EL (cell line): ENCODE data around the gene TH.
A peak's percentile ranks its signal among the peaks of the same experiment; 100 is the strongest.

Experiments
- DNase-seq: peaks from one replicate; pipeline ENCODE4 v3.0.0-alpha.2; 2016

The TH gene

DNA sequence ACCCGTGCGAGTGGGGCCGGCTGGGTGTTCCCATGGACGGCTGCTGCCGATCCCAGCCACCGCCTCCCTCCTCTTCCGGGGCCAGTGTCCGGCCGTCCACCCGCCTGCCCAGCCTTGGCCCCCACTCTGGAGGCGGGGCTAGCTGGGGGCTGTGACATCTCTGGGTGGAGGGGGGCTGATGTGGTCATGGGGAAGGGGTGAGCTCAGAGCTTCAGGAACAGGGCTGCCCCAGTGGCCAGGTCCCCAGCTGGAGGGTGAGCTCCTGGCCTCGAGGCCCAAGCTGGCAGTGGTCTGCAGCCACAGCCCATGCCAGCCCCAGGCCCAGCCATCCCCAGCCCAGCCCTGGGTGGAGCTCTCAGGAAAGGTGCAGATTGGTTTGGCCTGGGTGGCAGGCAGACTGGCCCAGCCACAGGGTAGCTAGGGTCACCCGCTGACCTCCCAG, 13.3 kb downstream of the TH start:
- DNase-seq: no peak

DNA sequence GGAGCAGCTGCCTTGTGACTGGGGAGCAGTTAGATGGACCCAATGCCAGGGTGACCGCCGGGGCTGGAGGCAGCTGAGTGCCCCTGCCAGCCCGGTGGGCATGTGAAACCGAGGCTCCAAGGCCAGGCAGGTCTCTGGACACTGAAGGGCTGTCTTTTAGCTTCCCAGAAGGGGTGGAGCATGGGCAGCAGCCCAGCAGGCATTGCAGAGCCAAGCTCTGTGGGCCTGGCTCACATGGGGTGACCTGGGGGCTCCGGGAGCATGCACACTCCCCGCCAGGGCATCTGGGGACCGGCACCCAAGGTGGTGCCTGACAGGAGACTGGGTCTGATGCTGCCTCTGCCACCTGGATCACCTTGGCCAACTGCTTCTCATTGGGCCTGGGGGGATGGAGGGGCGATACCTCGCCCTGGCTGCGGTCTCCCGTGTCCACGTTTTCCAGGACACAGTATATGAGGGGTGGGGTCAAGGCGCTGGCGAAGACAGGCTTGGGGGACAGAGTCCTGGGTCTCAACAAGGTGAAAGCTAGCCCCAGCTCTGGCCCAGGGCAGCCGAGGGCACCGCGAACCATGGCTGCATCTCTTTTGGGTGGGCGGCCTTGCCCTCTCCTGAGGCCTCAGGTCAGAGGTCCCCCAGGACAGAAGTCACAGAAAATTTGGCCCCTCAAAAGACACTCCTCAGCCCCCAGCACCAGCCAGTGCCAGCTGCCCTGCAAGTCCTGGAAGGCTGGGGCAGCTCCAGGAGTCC, 14.1 kb downstream of the TH start:
- DNase-seq: no peak

DNA sequence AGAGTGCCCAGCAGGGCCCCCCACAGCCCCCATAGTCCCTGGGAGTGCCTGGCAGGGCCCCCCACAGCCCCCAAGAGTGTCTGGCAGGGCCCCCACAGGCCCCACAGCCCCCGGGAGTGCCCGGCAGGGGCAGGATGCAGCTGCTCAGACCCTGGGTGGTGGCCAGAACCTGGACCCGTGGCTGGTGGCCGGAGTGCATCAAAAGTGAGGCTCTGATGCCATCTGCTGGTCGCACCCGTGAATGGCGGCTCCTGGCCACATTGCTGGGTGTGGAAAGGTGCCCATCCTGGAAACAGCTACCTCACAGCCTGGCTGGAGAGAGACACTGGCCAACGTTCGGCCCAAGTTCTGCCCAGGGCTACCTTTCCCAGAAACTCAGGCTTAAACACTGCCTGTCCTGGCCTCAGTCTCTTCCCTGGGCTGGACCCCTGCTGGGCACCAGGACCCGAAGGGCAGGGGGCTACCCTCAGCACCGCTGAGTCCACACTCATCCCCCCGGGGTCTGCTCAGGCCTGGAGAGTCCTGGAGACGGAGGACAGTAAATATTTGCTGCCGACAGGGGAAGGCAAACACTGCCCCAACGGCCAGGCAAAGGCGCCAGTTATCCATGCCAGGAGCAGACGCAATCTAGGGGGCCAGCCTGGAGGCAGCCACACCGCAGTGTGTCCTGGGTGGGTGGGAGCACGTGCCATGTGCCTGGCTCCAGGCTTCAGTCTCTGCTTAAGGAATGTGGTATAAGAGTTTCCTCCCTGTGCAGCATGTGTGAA, 15.0 kb downstream of the TH start:
- DNase-seq: peak; percentile 63

DNA sequence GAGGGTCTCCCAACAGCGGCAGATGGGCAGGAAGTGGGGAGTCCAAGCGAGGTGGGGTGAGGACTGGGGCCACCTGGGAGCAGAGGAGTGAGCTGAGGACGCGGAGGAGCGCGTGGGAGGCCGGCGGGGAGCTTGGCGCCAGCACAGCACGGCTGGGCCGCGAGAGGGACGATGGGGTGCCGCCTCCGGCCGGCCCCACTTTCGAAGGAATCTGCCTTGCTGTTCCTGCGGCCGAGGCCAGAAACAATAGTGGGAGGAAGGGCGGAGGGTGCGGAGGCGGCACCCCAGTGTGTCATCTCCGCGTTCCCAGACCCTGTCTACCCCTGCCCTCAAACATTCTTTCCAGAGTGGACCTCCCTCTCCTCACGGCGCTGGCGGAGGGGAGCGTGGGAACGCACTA, 16.1 kb downstream of the TH start:
- no peak for DNase-seq

DNA sequence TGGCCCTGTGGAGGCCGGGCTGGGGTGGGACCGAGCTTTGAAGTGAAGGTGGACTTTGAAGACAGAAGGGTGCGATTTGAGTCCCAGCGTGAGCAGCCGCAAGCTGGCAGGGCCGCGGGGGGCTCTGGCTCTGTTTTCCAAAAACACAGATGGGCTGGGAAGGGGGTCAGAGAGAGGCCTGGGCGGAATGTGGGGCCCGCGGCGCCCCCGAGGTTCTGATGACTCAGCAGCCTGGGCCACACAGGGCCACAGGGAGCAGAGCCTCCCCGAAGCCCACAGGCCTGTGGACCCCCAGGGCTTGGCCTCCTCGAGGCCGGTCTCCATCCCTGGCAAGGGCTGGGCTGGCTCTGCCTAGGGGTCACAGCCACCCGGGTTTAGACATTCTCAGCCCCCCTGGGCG, 16.7 kb downstream of the TH start:
- no peak for DNase-seq

DNA sequence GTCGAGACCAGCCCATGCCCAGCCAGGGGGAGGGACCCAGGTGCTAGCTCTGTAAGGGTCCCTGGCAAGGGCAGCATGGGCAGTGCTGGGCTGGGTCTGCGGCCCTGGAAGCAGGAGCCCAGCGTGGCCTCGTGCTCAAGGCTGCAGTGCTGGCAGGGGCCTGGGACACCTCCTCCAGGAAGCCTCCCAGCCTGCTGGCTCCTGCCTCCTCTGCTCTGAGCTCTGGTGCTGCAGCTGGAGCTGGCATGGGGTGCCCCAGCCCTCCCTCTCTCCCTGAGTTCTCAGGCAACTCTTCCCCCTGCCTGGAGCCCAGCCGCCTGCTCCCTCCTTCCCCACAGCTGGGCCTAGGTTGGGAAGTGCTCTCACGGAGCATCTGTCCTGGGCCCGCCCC, 17.4 kb downstream of the TH start:
- no peak for DNase-seq

DNA sequence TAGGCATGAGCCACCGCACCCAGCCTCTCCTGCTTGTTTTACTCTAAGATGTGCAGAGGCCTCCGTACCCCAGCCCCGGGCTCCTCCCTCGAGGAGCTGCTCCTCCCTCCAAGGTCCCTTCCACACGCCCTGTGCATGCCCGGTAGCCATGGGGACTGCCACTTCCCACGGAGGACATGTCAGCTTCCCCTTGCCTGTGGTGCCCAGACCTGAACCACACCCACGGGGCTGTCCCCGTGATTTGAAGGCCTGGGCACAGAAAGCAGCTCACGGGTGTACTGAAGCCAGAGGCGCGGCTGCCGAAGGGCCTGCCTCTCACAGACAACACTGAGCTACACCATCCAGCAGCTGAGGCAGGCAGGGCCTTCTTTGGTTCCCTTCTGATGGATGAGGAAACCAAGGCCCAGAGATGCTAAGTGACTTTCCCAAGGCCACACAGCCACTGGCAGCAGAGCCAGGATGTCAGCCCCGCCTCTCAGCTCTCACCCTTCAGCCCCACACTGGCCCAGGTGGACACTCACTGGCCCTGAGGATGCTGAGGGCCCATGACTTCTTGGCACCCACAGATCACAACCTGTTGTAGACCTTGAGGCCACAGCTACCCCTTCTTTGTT, 17.9 kb downstream of the TH start:
- DNase-seq: no peak

DNA sequence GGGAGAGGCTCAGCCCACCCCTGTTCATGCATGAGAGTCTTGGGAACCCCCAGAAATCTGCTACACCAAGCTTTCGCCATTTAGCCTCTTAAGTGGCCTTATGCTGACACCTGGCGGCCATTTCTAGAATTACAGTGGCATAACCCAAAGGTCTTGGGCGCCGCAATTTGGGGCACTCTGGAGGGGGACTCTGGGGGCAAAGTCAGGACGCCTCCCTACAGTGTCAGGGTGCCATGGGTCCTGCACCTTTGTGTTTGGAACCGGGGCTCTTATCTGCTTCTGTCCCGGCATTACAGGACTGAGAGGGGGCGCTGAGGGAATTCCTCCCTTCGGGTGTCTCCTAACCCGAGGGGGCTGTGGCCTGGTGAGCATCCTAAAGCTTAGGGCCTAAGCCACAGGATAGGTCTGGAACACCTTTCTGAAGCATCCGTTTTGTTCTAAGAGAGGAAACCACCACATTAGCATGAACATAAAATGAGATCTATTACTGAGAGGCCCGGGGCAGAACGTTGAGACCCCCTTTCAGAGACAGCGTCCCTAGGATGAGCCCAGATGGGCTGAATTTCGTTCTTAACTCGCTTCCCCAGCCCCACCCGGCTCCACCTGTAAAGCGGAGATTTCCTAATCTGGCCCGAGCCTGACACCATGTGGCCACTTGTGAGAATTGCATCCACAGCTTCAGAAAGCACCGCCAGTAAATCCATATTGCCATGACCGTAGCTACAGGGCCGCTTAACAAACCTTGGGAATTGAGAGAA, 19.9 kb downstream of the TH start:
- peak; percentile 70 for DNase-seq

DNA sequence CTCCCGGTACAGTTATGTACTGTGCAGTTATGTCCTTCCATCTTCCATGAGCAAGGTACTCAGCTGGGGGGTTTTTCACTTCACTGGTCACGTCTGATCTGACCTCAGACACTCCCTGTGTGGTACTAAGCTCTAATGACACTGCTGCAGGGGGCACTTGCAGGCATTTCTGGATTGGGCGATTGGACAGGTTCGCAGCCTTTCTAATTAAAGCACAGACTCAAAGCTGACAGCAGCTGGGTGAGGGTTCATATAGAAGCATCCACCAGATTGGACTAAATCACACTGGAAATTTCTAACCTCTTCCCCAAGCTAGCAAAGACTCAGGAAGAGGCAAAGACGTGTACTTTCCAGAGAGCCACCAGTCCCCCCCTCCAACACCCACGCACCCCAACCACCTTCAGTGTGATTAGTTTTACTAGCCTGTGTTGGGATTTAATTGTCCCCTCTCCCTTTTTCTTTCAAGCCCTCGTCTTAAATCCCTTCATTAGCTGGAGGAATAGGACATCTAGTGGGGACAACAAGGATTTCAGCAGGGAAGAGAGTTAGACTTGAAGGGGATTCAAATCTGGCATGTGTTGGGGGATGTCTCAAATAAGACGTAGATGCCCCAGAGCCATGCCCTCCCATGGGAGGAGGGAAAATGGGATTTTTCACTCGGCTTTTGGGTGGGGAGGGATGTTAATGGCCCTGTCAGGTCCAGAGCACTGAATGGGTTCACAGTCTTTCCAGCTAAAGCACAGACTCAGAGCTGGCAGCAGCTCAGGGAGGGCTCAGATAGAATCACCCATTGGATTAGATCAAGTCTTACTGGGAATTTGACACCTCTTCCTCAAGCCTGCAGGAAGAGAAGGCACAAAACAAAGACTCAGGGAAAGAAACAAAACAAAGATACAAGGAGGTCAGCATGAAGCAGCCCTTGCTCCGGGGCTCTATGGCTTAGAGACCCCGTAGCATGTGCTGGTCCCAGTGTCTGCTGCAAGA, 21.5 kb downstream of the TH start:
- peak; percentile 49 for DNase-seq

DNA sequence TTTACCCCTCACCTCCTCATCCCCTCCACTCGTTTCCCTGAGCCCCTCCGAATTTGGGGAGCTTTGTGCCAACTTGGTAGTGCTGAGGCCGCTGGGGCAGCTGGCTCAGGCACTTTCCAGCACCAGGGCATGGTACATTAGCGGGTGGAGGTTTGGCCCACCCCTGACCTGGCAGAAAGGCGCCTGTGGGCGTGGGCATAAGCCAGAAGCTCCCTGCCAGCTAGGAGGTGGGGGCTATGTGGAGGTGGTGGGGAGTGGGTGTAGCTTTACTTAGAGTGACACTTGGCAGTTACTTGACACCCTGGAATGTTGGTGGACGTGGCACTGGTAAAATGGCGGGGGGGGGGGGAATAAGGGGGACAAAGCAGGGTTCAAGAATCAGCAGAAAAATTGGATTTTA, 22.2 kb downstream of the TH start:
- no peak for DNase-seq

DNA sequence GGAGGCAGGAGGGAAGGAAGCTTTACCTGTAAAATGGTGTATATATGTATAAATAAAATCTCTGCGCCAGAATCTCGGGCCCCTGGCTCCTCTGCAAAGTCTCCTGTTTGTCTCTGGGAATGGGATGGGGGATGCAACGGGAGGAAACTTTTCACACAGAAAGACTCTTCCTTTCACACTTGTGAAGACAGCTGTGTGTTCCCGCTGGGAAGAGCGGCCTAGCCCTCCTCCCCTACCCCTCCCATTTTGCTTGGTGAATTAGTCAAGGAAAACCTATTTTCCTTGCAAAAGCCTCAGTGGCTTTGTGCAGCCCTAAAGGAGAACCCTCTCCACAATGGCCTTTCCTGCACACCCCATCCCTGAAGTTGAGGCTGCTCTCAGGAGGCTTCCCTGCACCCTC, 23.0 kb downstream of the TH start:
- DNase-seq: no peak

DNA sequence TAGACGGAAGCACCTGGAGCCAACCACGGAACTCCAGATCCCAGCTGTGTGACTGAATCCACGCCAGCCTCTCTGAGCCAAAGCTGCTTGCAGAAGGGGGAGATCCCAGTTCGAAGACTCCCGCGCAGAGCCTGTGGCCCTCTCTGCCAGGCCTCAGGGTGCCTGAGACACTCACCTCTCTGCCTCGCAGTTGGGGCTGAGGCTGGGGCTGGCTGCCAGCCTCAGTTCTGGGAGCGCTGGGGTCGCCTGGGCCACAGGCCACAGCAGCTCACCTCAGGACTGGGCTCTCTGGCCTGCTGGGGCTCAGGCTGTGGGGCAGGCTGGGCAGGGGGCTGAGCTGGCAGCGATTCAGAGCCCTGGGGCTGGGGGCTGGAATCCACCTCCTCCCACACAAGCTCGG, 24.2 kb downstream of the TH start:
- DNase-seq: no peak

DNA sequence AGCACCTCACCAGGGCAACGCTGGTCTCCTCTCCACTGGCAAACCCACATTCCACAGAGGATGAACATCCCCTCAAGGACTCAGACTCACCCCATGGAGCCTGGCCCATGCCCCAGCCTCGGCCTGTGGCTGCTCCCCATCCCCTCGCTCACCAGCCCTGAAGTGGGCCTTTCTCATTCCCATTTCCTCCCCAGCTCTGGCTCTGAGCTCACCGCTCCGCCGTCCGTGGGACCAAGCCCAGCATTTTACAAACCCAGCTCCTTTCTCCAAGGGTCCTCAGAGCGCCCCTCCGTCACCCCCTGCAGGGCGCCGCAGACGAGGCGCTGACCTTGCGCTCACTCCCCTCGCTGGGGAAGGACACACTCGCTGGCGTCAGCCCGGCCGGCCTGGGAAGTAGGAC, 25.6 kb downstream of the TH start:
- no peak for DNase-seq

DNA sequence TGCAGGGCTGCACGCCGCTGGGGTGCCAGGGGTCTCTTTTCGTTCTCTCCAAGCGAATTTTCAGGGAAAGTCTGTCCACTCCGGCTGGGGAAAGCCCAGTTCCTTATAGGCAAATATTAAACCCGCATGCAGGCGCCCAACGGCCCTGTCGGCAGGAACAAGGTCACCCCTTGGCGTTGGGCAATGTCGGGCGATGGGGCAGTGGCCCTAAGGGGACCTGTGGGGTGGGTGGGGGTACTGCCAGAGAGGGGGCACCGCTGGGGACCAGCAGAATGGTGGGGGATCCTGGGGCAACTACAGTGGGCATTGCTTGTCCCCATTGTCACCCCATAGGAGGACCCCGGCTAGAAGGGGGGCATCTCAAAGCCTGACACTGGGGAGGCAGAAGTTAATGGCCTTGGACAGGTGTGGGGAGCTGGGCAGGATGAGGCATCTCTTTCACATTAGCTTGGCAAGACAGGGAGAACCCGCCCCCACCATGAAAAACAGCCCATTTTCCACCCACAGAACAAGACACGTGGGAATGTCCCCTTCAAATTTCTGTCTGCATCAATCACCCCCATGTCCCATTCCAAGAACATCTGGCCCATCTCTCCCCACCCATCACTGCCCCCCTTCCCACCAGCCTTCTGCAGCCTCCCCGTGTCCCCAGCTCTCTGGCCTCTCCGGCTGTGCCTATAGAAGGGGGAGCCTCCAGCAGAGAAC, 26.9 kb downstream of the TH start:
- no peak for DNase-seq

DNA sequence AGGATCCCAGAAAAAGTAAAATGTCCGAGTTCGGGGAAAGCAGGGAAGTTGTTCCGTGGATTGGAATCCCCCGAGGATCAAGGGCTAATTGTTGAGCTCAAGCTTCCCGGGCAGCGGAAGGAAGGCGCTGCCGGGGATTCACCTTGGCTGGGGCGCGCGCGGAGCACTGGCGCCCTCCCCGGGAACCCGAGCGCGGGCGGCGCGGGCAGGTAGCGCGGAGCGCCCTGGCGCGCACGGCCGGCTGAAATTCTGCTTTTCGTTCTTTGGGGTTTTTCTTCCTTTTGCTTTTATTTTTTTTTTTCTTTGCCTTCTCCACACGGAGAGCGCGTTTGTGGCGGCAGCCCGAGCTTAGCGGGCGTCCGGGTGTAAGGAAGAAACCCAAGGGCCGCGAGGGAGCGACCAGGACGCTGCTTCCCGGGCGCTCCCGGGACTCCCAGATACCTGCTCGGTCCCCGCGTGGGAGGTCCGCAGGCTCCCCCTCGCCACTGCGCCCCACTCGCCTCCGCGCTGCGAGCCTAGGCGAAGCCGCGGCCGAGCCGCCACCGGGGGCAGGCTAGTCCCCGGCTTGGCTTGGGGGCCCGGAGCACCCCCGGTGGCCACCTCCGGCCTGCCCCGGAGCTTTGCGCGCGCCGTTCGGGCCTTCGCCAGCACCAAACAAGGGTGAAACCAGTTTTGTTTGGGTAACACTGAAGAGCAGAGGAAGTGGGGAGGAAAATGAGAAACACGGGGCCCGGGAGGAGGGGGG, 27.6 kb downstream of the TH start:
- DNase-seq: no peak

DNA sequence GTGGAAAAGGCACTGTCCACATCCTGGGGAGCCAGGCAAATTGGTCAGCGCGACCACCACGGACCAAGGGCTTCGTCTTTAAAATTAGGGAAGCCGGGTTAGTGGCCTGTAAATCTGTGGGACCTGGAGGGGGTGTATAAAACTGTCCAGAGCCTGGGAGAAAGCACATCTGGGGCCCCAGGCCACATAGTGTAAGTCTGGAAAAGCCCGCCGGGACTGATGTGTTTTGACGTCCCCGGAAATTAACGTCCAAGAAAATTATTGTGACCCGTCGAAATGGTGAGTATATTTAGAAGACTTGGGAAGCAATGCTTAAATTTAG, 28.2 kb downstream of the TH start:
- no peak for DNase-seq

DNA sequence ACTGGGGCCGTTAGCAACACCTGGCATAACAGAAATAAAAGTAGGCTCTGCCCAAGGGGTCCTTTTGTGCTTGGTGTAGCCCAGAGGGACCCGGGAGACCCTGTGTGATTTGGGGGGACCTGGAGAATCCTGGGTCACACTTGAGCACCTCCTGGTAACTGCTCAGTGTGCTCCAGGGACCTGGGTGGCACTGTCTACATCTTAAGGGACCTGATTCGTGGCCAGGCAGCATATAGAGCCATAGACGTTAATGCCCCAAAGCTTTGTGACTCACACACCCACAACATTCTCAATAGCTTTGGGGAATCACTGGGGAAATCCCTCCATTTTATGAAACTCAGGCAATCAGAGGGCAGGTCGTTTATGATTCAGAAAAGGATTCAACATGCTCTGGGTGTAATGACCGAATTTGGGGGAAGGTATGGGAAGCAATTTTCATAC, 28.8 kb downstream of the TH start:
- DNase-seq: peak; percentile 69

DNA sequence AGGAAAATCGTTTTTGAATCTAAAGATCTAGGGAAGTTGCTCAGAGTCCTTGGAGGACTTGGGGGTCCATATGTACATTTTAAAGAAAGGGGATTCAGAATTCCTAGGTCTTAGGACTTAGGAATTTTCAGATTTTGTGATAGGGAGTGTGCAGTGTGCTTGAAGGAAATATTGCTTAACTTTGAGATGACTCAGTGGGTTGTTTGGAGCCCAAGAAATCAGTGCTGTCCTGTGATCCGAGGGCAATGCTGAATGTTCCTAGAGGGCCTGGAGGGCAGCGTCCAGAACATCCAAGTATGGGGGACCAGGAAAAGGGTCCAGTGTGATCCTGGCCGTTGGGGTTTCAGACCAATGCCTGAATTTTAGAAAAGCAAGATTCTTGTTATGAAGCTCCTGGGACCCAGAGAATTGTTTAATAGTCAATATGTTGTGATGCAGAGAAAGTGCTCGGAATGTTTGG, 29.3 kb downstream of the TH start:
- peak; percentile 57 for DNase-seq

DNA sequence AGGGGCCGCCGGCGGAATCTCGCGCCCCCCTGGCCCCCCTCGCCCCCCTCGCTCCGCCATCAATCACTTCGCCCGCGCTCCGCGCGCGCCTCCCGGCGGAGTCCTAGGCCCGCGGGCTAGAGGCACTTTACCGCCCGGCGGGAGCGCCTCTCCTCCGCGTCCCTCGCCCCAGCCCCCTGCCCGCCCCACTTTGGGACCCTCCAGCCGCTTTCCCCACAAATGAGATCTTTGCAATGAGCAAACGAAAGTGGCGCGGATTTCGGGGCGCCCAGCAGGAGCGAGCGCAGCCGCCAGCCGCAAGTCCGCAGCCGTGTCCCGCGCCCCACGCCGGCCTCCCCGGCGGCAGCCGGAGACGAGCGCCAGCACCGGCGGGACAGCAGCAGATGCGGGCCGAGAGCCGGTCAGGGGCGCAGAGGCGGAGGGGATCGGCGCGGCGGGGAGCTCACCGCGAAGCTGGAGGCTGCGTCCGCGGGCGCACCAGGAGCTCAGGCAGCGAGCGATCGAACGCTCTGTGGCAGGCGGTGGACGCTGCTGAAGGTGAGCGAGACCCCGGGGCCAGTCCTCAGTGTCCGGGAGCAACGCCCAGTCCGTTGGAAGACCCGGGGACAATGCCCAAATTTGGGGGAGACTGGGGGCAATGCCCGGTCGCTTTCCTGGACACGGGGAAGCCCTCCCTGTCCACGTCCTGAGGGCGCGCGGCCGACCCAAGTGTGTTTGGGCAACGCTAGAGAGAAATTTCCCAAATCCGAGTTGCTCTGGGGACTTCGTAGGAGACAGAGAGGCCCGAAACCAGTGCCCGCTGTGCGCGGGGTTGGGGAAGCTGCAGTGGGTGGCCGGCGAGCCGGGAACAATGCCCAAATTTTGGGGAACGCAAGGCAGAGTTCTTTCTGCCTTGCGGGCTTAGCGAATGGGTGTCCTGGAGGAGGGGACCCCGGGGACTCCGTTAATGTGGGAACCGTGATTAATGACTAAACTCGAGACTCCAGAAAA, 30.9 kb downstream of the TH start:
- no peak for DNase-seq
